HL-60 (cell line): ENCODE measurements around the gene PIK3IP1.

ENCODE experiments used
- DNase-seq, 2 experiments: peaks; one replicate each; pipeline ENCODE4 v3.0.0-alpha.2; 2010 to 2020; ENCODE audit warnings: low read depth in 1 of 2, low spot score in 1 of 2
- H3K27ac ChIP-seq: fragments of 250-450 bp; sonication (Bioruptor Pico); replicated peaks from 2 replicates; pipeline ENCODE4 v1.5.1; 2020; ENCODE audit warnings: mild to moderate bottlenecking, moderate library complexity
- H3K27me3 ChIP-seq: fragments of 250-450 bp; sonication (Bioruptor Pico); 2 replicates; pipeline ENCODE4 v1.5.1; 2021; ENCODE audit warnings: mild to moderate bottlenecking, moderate library complexity; ENCODE audit not compliant: insufficient read depth, poor library complexity, severe bottlenecking
- H3K4me3 ChIP-seq: replicated peaks from 2 replicates; pipeline ENCODE4 v1.5.1; 2011; ENCODE audit warnings: mild to moderate bottlenecking, control low read depth, low read length; ENCODE audit not compliant: insufficient read depth
- CTCF ChIP-seq: IDR thresholded peaks from one replicate; pipeline ENCODE4 v1.5.1; 2011; ENCODE audit warnings: low read length, control low read depth, inconsistent platforms; ENCODE audit not compliant: insufficient read depth
- GABPA ChIP-seq: IDR thresholded peaks from 2 replicates; pipeline ENCODE4 v1.6.1; 2012; ENCODE audit warnings: low read depth
- POLR2AphosphoS5 ChIP-seq: IDR thresholded peaks from 2 replicates; pipeline ENCODE4 v1.6.1; 2012; ENCODE audit warnings: low read depth
- REST ChIP-seq: IDR thresholded peaks from 2 replicates; pipeline ENCODE4 v1.6.1; 2012; ENCODE audit warnings: low read depth; ENCODE audit not compliant: insufficient replicate concordance
- SPI1 ChIP-seq: IDR thresholded peaks from 2 replicates; pipeline ENCODE4 v1.6.1; 2012; ENCODE audit warnings: low read depth, mild to moderate bottlenecking, borderline replicate concordance

PIK3IP1 gene

GRCh38 chr22:31235081-31235480, 57.2 kb downstream of the PIK3IP1 start:
- no peak for DNase-seq
- Histone ChIP-seq H3K4me3 (no peak overlapping the region), H3K27me3 (no peaks in the 10 kb centered on the region), H3K27ac (no peak overlapping the region)
- no peak for TF ChIP-seq CTCF
- no peak for TF ChIP-seq GABPA
- no peak for TF ChIP-seq SPI1
- TF ChIP-seq POLR2AphosphoS5 = no peak
- TF ChIP-seq REST = no peak

GRCh38 chr22:31233001-31233400, 59.3 kb downstream of the PIK3IP1 start:
- Histone ChIP-seq H3K27ac (peak overlapping the region; percentile 48), H3K27me3 (no peaks in the 10 kb centered on the region), H3K4me3 (no peak overlapping the region)
- peak in 1 of 2 experiments; percentile 45 for DNase-seq
- TF ChIP-seq SPI1 = peak; percentile 19; the same call in 1 of the 2 replicates
- TF ChIP-seq CTCF = no peak
